HL-60 (cell line): Measurements from ENCODE around the gene COL20A1.

ENCODE experiments used
- DNase-seq, 2 experiments: peaks; one replicate each; pipeline ENCODE4 v3.0.0-alpha.2; 2010 to 2020; ENCODE audit warnings: low read depth in 1 of 2, low spot score in 1 of 2
- H3K27ac ChIP-seq: fragments of 250-450 bp; sonication (Bioruptor Pico); replicated peaks from 2 replicates; pipeline ENCODE4 v1.5.1; 2020; ENCODE audit warnings: mild to moderate bottlenecking, moderate library complexity
- H3K27me3 ChIP-seq: fragments of 250-450 bp; sonication (Bioruptor Pico); 2 replicates; pipeline ENCODE4 v1.5.1; 2021; ENCODE audit warnings: mild to moderate bottlenecking, moderate library complexity; ENCODE audit not compliant: insufficient read depth, poor library complexity, severe bottlenecking
- H3K4me3 ChIP-seq: replicated peaks from 2 replicates; pipeline ENCODE4 v1.5.1; 2011; ENCODE audit warnings: mild to moderate bottlenecking, control low read depth, low read length; ENCODE audit not compliant: insufficient read depth
- GABPA ChIP-seq: IDR thresholded peaks from 2 replicates; pipeline ENCODE4 v1.6.1; 2012; ENCODE audit warnings: low read depth
- POLR2AphosphoS5 ChIP-seq: IDR thresholded peaks from 2 replicates; pipeline ENCODE4 v1.6.1; 2012; ENCODE audit warnings: low read depth
- SPI1 ChIP-seq: IDR thresholded peaks from 2 replicates; pipeline ENCODE4 v1.6.1; 2012; ENCODE audit warnings: low read depth, mild to moderate bottlenecking, borderline replicate concordance
- TF ChIP-seq, protein P1 (sequence below): IDR thresholded peaks from one replicate; pipeline ENCODE4 v1.5.1; 2011; ENCODE audit warnings: low read length, control low read depth, inconsistent platforms; ENCODE audit not compliant: insufficient read depth
- TF ChIP-seq, protein P2 (sequence below): IDR thresholded peaks from 2 replicates; pipeline ENCODE4 v1.6.1; 2012; ENCODE audit warnings: low read depth; ENCODE audit not compliant: insufficient replicate concordance

COL20A1 gene

DNA sequence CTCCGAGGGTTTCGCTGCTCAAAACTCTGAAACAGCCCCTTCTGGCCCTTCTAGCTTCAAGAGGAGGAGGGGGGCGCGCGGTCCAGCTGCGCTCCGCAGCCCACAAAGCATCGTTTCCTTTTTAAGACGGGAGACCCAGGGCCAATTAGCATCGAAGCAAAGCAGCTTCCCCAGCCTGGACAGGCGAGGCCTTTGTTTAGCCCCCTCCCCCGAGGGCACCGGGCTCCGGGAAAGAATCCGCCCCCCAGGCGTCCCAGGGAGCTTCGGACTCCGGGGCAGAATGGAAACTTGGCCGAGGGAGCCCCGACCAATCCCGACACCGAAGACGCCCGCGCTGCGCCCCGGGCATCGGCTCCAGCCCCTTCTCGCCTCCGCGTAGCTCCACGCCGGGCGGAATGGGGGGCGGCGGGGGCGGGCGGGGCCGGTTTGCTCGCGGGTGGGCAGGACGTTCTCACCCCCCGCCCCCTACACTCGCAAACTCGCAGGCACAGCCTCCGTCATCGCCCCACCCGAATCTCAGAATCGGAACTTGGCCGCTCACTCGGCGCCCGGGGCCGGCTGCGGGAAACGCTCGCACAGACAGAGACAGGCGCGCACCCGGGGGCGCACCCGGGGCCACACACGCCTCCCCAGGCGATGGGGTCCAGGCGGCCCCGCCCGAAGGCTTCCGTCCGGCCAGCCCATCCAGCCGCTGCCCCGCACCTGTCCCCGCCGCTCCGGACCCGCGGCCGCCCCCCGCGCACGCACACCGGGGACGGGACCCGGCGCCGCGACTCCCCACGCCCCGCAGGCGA lies 39.4 kb upstream of the COL20A1 start:
- DNase-seq, result no peak
- TF ChIP-seq, protein P1, sequence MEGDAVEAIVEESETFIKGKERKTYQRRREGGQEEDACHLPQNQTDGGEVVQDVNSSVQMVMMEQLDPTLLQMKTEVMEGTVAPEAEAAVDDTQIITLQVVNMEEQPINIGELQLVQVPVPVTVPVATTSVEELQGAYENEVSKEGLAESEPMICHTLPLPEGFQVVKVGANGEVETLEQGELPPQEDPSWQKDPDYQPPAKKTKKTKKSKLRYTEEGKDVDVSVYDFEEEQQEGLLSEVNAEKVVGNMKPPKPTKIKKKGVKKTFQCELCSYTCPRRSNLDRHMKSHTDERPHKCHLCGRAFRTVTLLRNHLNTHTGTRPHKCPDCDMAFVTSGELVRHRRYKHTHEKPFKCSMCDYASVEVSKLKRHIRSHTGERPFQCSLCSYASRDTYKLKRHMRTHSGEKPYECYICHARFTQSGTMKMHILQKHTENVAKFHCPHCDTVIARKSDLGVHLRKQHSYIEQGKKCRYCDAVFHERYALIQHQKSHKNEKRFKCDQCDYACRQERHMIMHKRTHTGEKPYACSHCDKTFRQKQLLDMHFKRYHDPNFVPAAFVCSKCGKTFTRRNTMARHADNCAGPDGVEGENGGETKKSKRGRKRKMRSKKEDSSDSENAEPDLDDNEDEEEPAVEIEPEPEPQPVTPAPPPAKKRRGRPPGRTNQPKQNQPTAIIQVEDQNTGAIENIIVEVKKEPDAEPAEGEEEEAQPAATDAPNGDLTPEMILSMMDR, result no peak
- TF ChIP-seq SPI1 (no peak), GABPA (no peak), POLR2AphosphoS5 (no peak)
- TF ChIP-seq, protein P2, sequence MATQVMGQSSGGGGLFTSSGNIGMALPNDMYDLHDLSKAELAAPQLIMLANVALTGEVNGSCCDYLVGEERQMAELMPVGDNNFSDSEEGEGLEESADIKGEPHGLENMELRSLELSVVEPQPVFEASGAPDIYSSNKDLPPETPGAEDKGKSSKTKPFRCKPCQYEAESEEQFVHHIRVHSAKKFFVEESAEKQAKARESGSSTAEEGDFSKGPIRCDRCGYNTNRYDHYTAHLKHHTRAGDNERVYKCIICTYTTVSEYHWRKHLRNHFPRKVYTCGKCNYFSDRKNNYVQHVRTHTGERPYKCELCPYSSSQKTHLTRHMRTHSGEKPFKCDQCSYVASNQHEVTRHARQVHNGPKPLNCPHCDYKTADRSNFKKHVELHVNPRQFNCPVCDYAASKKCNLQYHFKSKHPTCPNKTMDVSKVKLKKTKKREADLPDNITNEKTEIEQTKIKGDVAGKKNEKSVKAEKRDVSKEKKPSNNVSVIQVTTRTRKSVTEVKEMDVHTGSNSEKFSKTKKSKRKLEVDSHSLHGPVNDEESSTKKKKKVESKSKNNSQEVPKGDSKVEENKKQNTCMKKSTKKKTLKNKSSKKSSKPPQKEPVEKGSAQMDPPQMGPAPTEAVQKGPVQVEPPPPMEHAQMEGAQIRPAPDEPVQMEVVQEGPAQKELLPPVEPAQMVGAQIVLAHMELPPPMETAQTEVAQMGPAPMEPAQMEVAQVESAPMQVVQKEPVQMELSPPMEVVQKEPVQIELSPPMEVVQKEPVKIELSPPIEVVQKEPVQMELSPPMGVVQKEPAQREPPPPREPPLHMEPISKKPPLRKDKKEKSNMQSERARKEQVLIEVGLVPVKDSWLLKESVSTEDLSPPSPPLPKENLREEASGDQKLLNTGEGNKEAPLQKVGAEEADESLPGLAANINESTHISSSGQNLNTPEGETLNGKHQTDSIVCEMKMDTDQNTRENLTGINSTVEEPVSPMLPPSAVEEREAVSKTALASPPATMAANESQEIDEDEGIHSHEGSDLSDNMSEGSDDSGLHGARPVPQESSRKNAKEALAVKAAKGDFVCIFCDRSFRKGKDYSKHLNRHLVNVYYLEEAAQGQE, result no peak
- no peak overlapping the region for H3K27ac ChIP-seq
- H3K4me3 ChIP-seq, result no peak overlapping the region
- H3K27me3 ChIP-seq, result peaks cover 46% of the 10 kb centered on the region

- peaks cover 52% of the 10 kb centered on the region for H3K27me3 ChIP-seq
- TF ChIP-seq, protein P1, result no peak
- TF ChIP-seq, protein P2, result no peak
- TF ChIP-seq POLR2AphosphoS5 (no peak), SPI1 (no peak), GABPA (no peak)
- DNase-seq, result no peak
- H3K4me3 ChIP-seq, result no peak within 1 kb of the TSS
- no peak within 1 kb of the TSS for H3K27ac ChIP-seq
Observed at GRCh38 chr20:63254232-63254605, 38.8 kb upstream of the COL20A1 start, which contains the start of gene NKAIN4. Gene NKAIN4, minus strand, starts transcription at chr20:63254463. Its CDS starts 13 bp downstream, at chr20:63254450.

- peaks cover 55% of the 10 kb centered on the region for H3K27me3 ChIP-seq
- TF ChIP-seq SPI1 (no peak), POLR2AphosphoS5 (no peak)
- DNase-seq, result no peak
- H3K4me3 ChIP-seq, result no peak overlapping the region
- no peak overlapping the region for H3K27ac ChIP-seq
Observed at GRCh38 chr20:63254606-63255384, 38.2 kb upstream of the COL20A1 start.
